ENCODE results near the gene PTMA.
"Not testable (repeated sequence)": the region's sequence is repeated elsewhere in the genome, so short reads cannot be mapped to it uniquely, and the experiment has no call there.

PTMA gene

GRCh38 chr2:231712451-231713021, 4.2 kb downstream of the PTMA start:
- H3K36me3 ChIP-seq (replicated peaks) = peaks cover 60% of the 10 kb centered on the region
- DNase-seq (ENCODE audit: low spot score in 2 of 2); H3K27me3 ChIP-seq (ENCODE audit: low read depth); H3K9me3 ChIP-seq; in situ Hi-C loops (cut with MboI; ENCODE audit: low sequenced_read_pairs); H3K4me3 ChIP-seq: not testable (repeated sequence)
- H3K4me1 ChIP-seq = peaks cover 11% of the 10 kb centered on the region

- H3K4me1 ChIP-seq; H3K9me3 ChIP-seq; H3K4me3 ChIP-seq; in situ Hi-C loops (cut with MboI; ENCODE audit: low sequenced_read_pairs); H3K27me3 ChIP-seq (ENCODE audit: low read depth): not testable (repeated sequence)
- peak in 1 of 2 experiments; percentile 3 for DNase-seq (ENCODE audit: low spot score in 2 of 2)
- peaks cover 60% of the 10 kb centered on the region for H3K36me3 ChIP-seq (replicated peaks)
Observed at GRCh38 chr2:231713406-231713729, 5.0 kb downstream of the PTMA start.

- Histone ChIP-seq H3K4me1 (peaks cover 7% of the 10 kb centered on the region), H3K4me3 (no peak overlapping the region), H3K36me3 (replicated peaks) (peaks cover 53% of the 10 kb centered on the region), H3K9me3 (no peaks in the 10 kb centered on the region), H3K27me3 (ENCODE audit: low read depth) (no peaks in the 10 kb centered on the region)
- DNase-seq (ENCODE audit: low spot score in 2 of 2) = peak; percentile 82 to 96
- in situ Hi-C loops (cut with MboI; ENCODE audit: low sequenced_read_pairs) = no loop called here
Observed at GRCh38 chr2:231713730-231714638, 5.7 kb downstream of the PTMA start.

- peaks cover 7% of the 10 kb centered on the region for H3K4me1 ChIP-seq
- peaks cover 45% of the 10 kb centered on the region for H3K36me3 ChIP-seq (replicated peaks)
- DNase-seq (ENCODE audit: low spot score in 2 of 2) = peak; percentile 60 to 92
- in situ Hi-C loops (cut with MboI; ENCODE audit: low sequenced_read_pairs) = no loop called here
- H3K9me3 ChIP-seq = no peaks in the 10 kb centered on the region
- no peaks in the 10 kb centered on the region for H3K27me3 ChIP-seq (ENCODE audit: low read depth)
- no peak overlapping the region for H3K4me3 ChIP-seq
Observed at GRCh38 chr2:231714639-231715498, 6.5 kb downstream of the PTMA start.

- no peak for DNase-seq (ENCODE audit: low spot score in 2 of 2)
- in situ Hi-C loops (cut with MboI; ENCODE audit: low sequenced_read_pairs) = no loop called here
- H3K4me1 ChIP-seq = peaks cover 7% of the 10 kb centered on the region
Observed at GRCh38 chr2:231715499-231715837, 7.1 kb downstream of the PTMA start.

GRCh38 chr2:231715988-231716616, 7.8 kb downstream of the PTMA start:
- Histone ChIP-seq H3K27me3 (ENCODE audit: low read depth) (no peaks in the 10 kb centered on the region), H3K9me3 (no peaks in the 10 kb centered on the region), H3K4me1 (peaks cover 7% of the 10 kb centered on the region), H3K4me3 (no peak overlapping the region), H3K36me3 (replicated peaks) (peaks cover 33% of the 10 kb centered on the region)
- no peak for DNase-seq (ENCODE audit: low spot score in 2 of 2)
- in situ Hi-C loops (cut with MboI; ENCODE audit: low sequenced_read_pairs) = no loop called here

More at GRCh38 chr2:231715499-231715837, 7.1 kb downstream of the PTMA start:
- Histone ChIP-seq H3K9me3 (no peaks in the 10 kb centered on the region), H3K4me3 (no peak overlapping the region), H3K36me3 (replicated peaks) (peaks cover 40% of the 10 kb centered on the region), H3K27me3 (ENCODE audit: low read depth) (no peaks in the 10 kb centered on the region)

GRCh38 chr2:231716666-231717280, 8.4 kb downstream of the PTMA start:
- Histone ChIP-seq H3K4me1 (peaks cover 7% of the 10 kb centered on the region), H3K36me3 (replicated peaks) (peaks cover 27% of the 10 kb centered on the region), H3K27me3 (ENCODE audit: low read depth) (no peaks in the 10 kb centered on the region), H3K9me3 (no peaks in the 10 kb centered on the region), H3K4me3 (no peak overlapping the region)
- in situ Hi-C loops (cut with MboI; ENCODE audit: low sequenced_read_pairs) = no loop called here
- peak in 1 of 2 experiments; percentile 4 for DNase-seq (ENCODE audit: low spot score in 2 of 2)

GRCh38 chr2:231717281-231718171, 9.2 kb downstream of the PTMA start:
- Histone ChIP-seq H3K9me3 (no peaks in the 10 kb centered on the region), H3K4me3 (no peak overlapping the region), H3K27me3 (ENCODE audit: low read depth) (no peaks in the 10 kb centered on the region), H3K4me1 (peaks cover 10% of the 10 kb centered on the region), H3K36me3 (replicated peaks) (peaks cover 19% of the 10 kb centered on the region)
- in situ Hi-C loops (cut with MboI; ENCODE audit: low sequenced_read_pairs) = no loop called here
- DNase-seq (ENCODE audit: low spot score in 2 of 2) = peak in 1 of 2 experiments; percentile 64

- peaks cover 11% of the 10 kb centered on the region for H3K36me3 ChIP-seq (replicated peaks)
- peaks cover 11% of the 10 kb centered on the region for H3K4me1 ChIP-seq
- in situ Hi-C loops (cut with MboI; ENCODE audit: low sequenced_read_pairs) = no loop called here
Observed at GRCh38 chr2:231718799-231719198, 10.5 kb downstream of the PTMA start.

GRCh38 chr2:231720292-231720986, 12.1 kb downstream of the PTMA start:
- H3K4me3 ChIP-seq = no peak overlapping the region
- no peak for DNase-seq (ENCODE audit: low spot score in 2 of 2)
- H3K36me3 ChIP-seq (replicated peaks) = no peaks in the 10 kb centered on the region
- no peaks in the 10 kb centered on the region for H3K9me3 ChIP-seq
- no peaks in the 10 kb centered on the region for H3K27me3 ChIP-seq (ENCODE audit: low read depth)
- in situ Hi-C loops (cut with MboI; ENCODE audit: low sequenced_read_pairs) = no loop called here
- H3K4me1 ChIP-seq = peaks cover 8% of the 10 kb centered on the region

More at GRCh38 chr2:231718799-231719198, 10.5 kb downstream of the PTMA start:
- H3K27me3 ChIP-seq (ENCODE audit: low read depth) = no peaks in the 10 kb centered on the region
- no peak overlapping the region for H3K4me3 ChIP-seq
- H3K9me3 ChIP-seq = no peaks in the 10 kb centered on the region
- no peak for DNase-seq (ENCODE audit: low spot score in 2 of 2)

- in situ Hi-C loops (cut with MboI; ENCODE audit: low sequenced_read_pairs) = no loop called here
- Histone ChIP-seq H3K9me3 (no peaks in the 10 kb centered on the region), H3K4me1 (peaks cover 8% of the 10 kb centered on the region), H3K4me3 (no peak overlapping the region), H3K36me3 (replicated peaks) (no peaks in the 10 kb centered on the region), H3K27me3 (ENCODE audit: low read depth) (no peaks in the 10 kb centered on the region)
- no peak for DNase-seq (ENCODE audit: low spot score in 2 of 2)
Observed at GRCh38 chr2:231720987-231721966, 13.0 kb downstream of the PTMA start.
